HepG2 (cell line): ENCODE measurements around the gene PVR. TPM values are rescaled to one million over a fixed set of nuclear protein-coding genes. Genes with fewer than 3 reads are reported as not detected.

Experiments used
- AKAP8 ChIP-seq: sonication (generic); formaldehyde crosslinking; IDR thresholded peaks from 2 replicates; pipeline ENCODE4 v1.5.1; 2020; ENCODE audit warnings: mild to moderate bottlenecking, missing genetic modification reagents
- CENPBD1 ChIP-seq: sonication (generic); formaldehyde crosslinking; IDR thresholded peaks from 2 replicates; pipeline ENCODE4 v1.8.0; 2022; ENCODE audit warnings: missing genetic modification reagents, low read depth, mild to moderate bottlenecking, borderline replicate concordance
- CREM ChIP-seq, 2 experiments: sonication (generic) in 1 of 2; formaldehyde crosslinking in 1 of 2; IDR thresholded peaks; 2 replicates each; pipeline versions ENCODE4 v1.4.0 to v1.6.1; 2016 to 2020; ENCODE audit warnings: antibody characterized with exemption in 1 of 2, mild to moderate bottlenecking in 1 of 2, missing genetic modification reagents in 1 of 2
- FIP1L1 ChIP-seq: fragments of 200-400 bp; formaldehyde crosslinking; IDR thresholded peaks from 2 replicates; pipeline ENCODE4 v1.6.1; 2018; ENCODE audit warnings: low read depth, mild to moderate bottlenecking, low read length, moderate library complexity, borderline replicate concordance; ENCODE audit not compliant: insufficient read depth
- HCFC1 ChIP-seq: fragments of 150-350 bp; IDR thresholded peaks from 2 replicates; pipeline ENCODE4 v1.6.1; 2014; ENCODE audit warnings: low read depth, low read length
- JARID2 ChIP-seq: sonication (generic); formaldehyde crosslinking; IDR thresholded peaks from 2 replicates; pipeline ENCODE4 v1.8.1; 2023; ENCODE audit warnings: missing genetic modification reagents, inconsistent platforms; ENCODE audit not compliant: insufficient replicate concordance
- KLF12 ChIP-seq: sonication (generic); formaldehyde crosslinking; IDR thresholded peaks from 2 replicates; pipeline ENCODE4 v1.4.0; 2020; ENCODE audit warnings: missing genetic modification reagents, borderline replicate concordance
- KLF16 ChIP-seq, 2 experiments: sonication (generic) in 1 of 2; formaldehyde crosslinking in 1 of 2; IDR thresholded peaks; 2 replicates each; pipeline versions ENCODE4 v1.6.1 to v1.8.0; 2016 to 2023; ENCODE audit warnings: missing genetic modification reagents in 2 of 2, missing compliant biosample characterization in 1 of 2
- MNT ChIP-seq: fragments of 450-650 bp; IDR thresholded peaks from 2 replicates; pipeline ENCODE4 v1.6.1; 2016
- RERE ChIP-seq: IDR thresholded peaks from 2 replicates; pipeline ENCODE4 v1.6.1; 2016; ENCODE audit warnings: low read depth, missing genetic modification reagents, missing compliant biosample characterization
- TFAP4 ChIP-seq: sonication (generic); IDR thresholded peaks from 2 replicates; pipeline ENCODE4 v1.6.1; 2016; ENCODE audit warnings: low read depth, borderline replicate concordance
- ZBTB1 ChIP-seq: sonication (generic); formaldehyde crosslinking; IDR thresholded peaks from 2 replicates; pipeline ENCODE4 v1.4.0; 2020; ENCODE audit warnings: missing genetic modification reagents, borderline replicate concordance
- ZBTB39 ChIP-seq: sonication (generic); formaldehyde crosslinking; IDR thresholded peaks from 2 replicates; pipeline ENCODE4 v1.5.0; 2020; ENCODE audit warnings: missing genetic modification reagents
- ZNF350 ChIP-seq: sonication (generic); formaldehyde crosslinking; IDR thresholded peaks from 2 replicates; pipeline ENCODE4 v1.4.0; 2020; ENCODE audit warnings: mild to moderate bottlenecking, low read depth, missing genetic modification reagents, borderline replicate concordance
- ZNF777 ChIP-seq: sonication (generic); formaldehyde crosslinking; IDR thresholded peaks from 2 replicates; pipeline ENCODE4 v1.4.0; 2020; ENCODE audit warnings: missing genetic modification reagents
- ZSCAN29 ChIP-seq: sonication (generic); formaldehyde crosslinking; conservative IDR thresholded peaks from 2 replicates; pipeline ENCODE4 v1.4.0; 2020; ENCODE audit warnings: mild to moderate bottlenecking, missing genetic modification reagents
- ZSCAN31 ChIP-seq: sonication (generic); formaldehyde crosslinking; IDR thresholded peaks from 2 replicates; pipeline ENCODE4 v1.5.0; 2020; ENCODE audit warnings: low read depth, mild to moderate bottlenecking, missing genetic modification reagents
- polyA plus RNA-seq, 8 experiments: library from polyadenylated mRNA; depleted of rRNA in 3 of 8; stranded (reverse) in 7 of 8; unstranded in 1 of 8; fragments of >200 nt; fragmentation: Illumina TruSeq in 4 of 8; extraction: Trizol in 4 of 8; gene quantifications; 2 replicates each; pipeline versions ENCODE4 v1.2.1 to v1.2.3, GENCODE V29; 2011 to 2016; ENCODE audit warnings: low read depth in 4 of 8, missing spikeins in 1 of 8, mixed read lengths in 1 of 8; ENCODE audit not compliant: insufficient read depth in 1 of 8
- total RNA-seq, 5 experiments: library from RNA; depleted of rRNA; stranded (reverse); fragments of >200 nt; fragmentation: Illumina TruSeq; extraction: Trizol; gene quantifications; 2 replicates each; pipeline ENCODE4 v1.2.3, GENCODE V29; 2016; ENCODE audit warnings: low read depth in 1 of 5

PVR gene
- total and polyA plus RNA-seq, 2 of the 13 experiments (the other 11 are each of a cell fraction or from before 2014, with no cell fraction given), result 43.4 to 46.6 TPM

- TF ChIP-seq RERE (CRISPR knock-in tag) (no peak), HCFC1 (no peak), KLF16 (CRISPR knock-in tag; IDR thresholded peaks at IDR 0.05) (peak in 1 of 2 experiments; percentile 42; a peak in 1 of 4 replicates), ZNF350 (CRISPR knock-in tag) (peak; percentile 84), ZBTB39 (CRISPR knock-in tag) (no peak), AKAP8 (CRISPR knock-in tag) (0 out of 2 replicates have a peak, but pooled peaks have one; percentile 47), ZBTB1 (no peak), TFAP4 (0 out of 2 replicates have a peak, but pooled peaks have one; percentile 24), MNT (no peak), ZNF777 (CRISPR knock-in tag) (peak; percentile 83), JARID2 (CRISPR knock-in tag) (no peak), FIP1L1 (no peak), CENPBD1 (CRISPR knock-in tag) (no peak), CREM (IDR thresholded peaks at IDR 0.05) (no peak), CREM (CRISPR knock-in tag; IDR thresholded peaks at IDR 0.05) (no peak), ZSCAN31 (CRISPR knock-in tag) (peak; percentile 81), KLF12 (CRISPR knock-in tag) (no peak), ZSCAN29 (0 out of 2 replicates have a peak, but pooled peaks have one; percentile 33)
Measured at GRCh38 chr19:44643605-44644401, at the start of gene PVR (continued).
